Esophagus muscularis mucosa (tissue), 4 donors: ENCODE measurements around the gene BMPR1B. TPM values are rescaled to one million over a fixed set of nuclear protein-coding genes. Genes with fewer than 3 reads are reported as not detected.

ENCODE experiments used
- DNase-seq: peaks from one replicate; pipeline ENCODE4 v3.0.0-alpha.2; 2017; ENCODE audit errors: extremely low spot score
- H3K27ac ChIP-seq, 4 donors: fragments of 200-600 bp; sonication (generic); replicated peaks in 1 of 4; 1 replicate in 3 of 4; 2 replicates in 1 of 4; pipeline ENCODE4 v1.5.1; 2016 to 2019; ENCODE audit warnings: mild to moderate bottlenecking in 1 of 4
- H3K27me3 ChIP-seq, 4 donors: fragments of 200-600 bp; sonication (generic); one replicate each; pipeline versions ENCODE4 v1.5.1 to v1.6.0; 2016 to 2019
- H3K36me3 ChIP-seq, 4 donors: fragments of 200-600 bp; sonication (generic); one replicate each; pipeline ENCODE4 v1.5.1; 2016 to 2019
- H3K4me1 ChIP-seq, 4 donors: fragments of 200-600 bp; sonication (generic); one replicate each; pipeline ENCODE4 v1.5.1; 2016 to 2019
- H3K4me3 ChIP-seq, 4 donors: fragments of 200-600 bp; sonication (generic); 1 replicate in 2 of 4; 2 replicates in 2 of 4; pipeline ENCODE4 v1.5.1; 2016 to 2019; ENCODE audit warnings: mild to moderate bottlenecking in 4 of 4, moderate library complexity in 1 of 4
- H3K9me3 ChIP-seq, 4 donors: fragments of 200-600 bp; sonication (generic); 1 replicate in 3 of 4; 2 replicates in 1 of 4; pipeline ENCODE4 v1.5.1; 2016 to 2019
- CTCF ChIP-seq, 3 experiments: fragments of 200-600 bp in 2 of 3; fragments of 450-650 bp in 1 of 3; sonication (generic) in 2 of 3; IDR thresholded peaks; one replicate each; pipeline ENCODE4 v1.5.1; 2017 to 2019; ENCODE audit warnings: antibody characterized with exemption in 3 of 3, mild to moderate bottlenecking in 2 of 3, moderate library complexity in 1 of 3
- EP300 ChIP-seq: sonication (generic); formaldehyde crosslinking; IDR thresholded peaks from one replicate; pipeline ENCODE4 v1.6.1; 2017; ENCODE audit warnings: antibody characterized with exemption
- POLR2A ChIP-seq: fragments of 450-650 bp; IDR thresholded peaks from one replicate; pipeline ENCODE4 v1.6.1; 2017; ENCODE audit warnings: antibody characterized with exemption, moderate library complexity, mild to moderate bottlenecking, low read depth
- POLR2AphosphoS5 ChIP-seq, 2 donors: sonication (generic); formaldehyde crosslinking; IDR thresholded peaks; one replicate each; pipeline ENCODE4 v1.6.1; 2017; ENCODE audit warnings: antibody characterized with exemption in 2 of 2
- WGBS: methylation state at CpG from one replicate; pipeline ENCODE4 v1.1.5; 2018; 5-methylcytosine and 5-hydroxymethylcytosine counted together
- intact Hi-C: fragments of 100-400 bp; cut with DNase I; formaldehyde crosslinking; loops from one replicate; pipeline ENCODE4 v1.15.1; 2023
- total RNA-seq, 4 donors: library from RNA; depleted of rRNA; stranded (reverse); fragments of >200 nt; gene quantifications; one replicate each; pipeline versions ENCODE4 v1.1.0 to v1.2.1, GENCODE V29; 2016

The BMPR1B gene
- total RNA-seq, 4 donors from 2014 or later = 11.3 to 22.0 (median 17.6) TPM

GRCh38 chr4:95180531-95181242 lies 422.9 kb downstream of the BMPR1B start:
- H3K27me3 ChIP-seq = no peaks in the 10 kb centered on the region
- no peaks in the 10 kb centered on the region for H3K4me1 ChIP-seq
- intact Hi-C loops = no loop called here
- H3K4me3 ChIP-seq = no peak overlapping the region
- WGBS = 80% methylated on average over 9 of the region's 10 CpGs
- TF ChIP-seq CTCF (IDR thresholded peaks at IDR 0.05) = no peak
- TF ChIP-seq EP300 = no peak
- no peak for TF ChIP-seq POLR2AphosphoS5 (IDR thresholded peaks at IDR 0.05)
- no peak for TF ChIP-seq POLR2A
- peak; percentile 81 for DNase-seq
- no peaks in the 10 kb centered on the region for H3K9me3 ChIP-seq
- H3K27ac ChIP-seq = no peak overlapping the region
- peaks cover 0 to 19% (median 0%) of the 10 kb centered on the region in 4 donors for H3K36me3 ChIP-seq

GRCh38 chr4:95181243-95181995 lies 423.7 kb downstream of the BMPR1B start:
- H3K27me3 ChIP-seq = no peaks in the 10 kb centered on the region
- H3K4me3 ChIP-seq = no peak overlapping the region
- no peaks in the 10 kb centered on the region for H3K9me3 ChIP-seq
- H3K27ac ChIP-seq = no peak overlapping the region
- WGBS = 63% methylated on average over 17 of the region's 18 CpGs
- TF ChIP-seq POLR2AphosphoS5 (IDR thresholded peaks at IDR 0.05) = no peak
- no peak for TF ChIP-seq CTCF (IDR thresholded peaks at IDR 0.05)
- TF ChIP-seq POLR2A = no peak
- no peak for TF ChIP-seq EP300
- H3K36me3 ChIP-seq = peaks cover 0 to 19% (median 0%) of the 10 kb centered on the region in 4 donors
- intact Hi-C loops = no loop called here
- DNase-seq = peak; percentile 45
- H3K4me1 ChIP-seq = no peaks in the 10 kb centered on the region

GRCh38 chr4:95181996-95182306 lies 424.2 kb downstream of the BMPR1B start:
- TF ChIP-seq POLR2A = no peak
- TF ChIP-seq EP300 = no peak
- no peak for TF ChIP-seq POLR2AphosphoS5 (IDR thresholded peaks at IDR 0.05)
- no peak for TF ChIP-seq CTCF (IDR thresholded peaks at IDR 0.05)
- no peak overlapping the region for H3K4me3 ChIP-seq
- DNase-seq = no peak
- H3K9me3 ChIP-seq = no peaks in the 10 kb centered on the region
- H3K27me3 ChIP-seq = no peaks in the 10 kb centered on the region
- intact Hi-C loops = no loop called here
- WGBS = 35% methylated on average over 2 of the region's 2 CpGs
- H3K27ac ChIP-seq = no peak overlapping the region
- no peaks in the 10 kb centered on the region for H3K4me1 ChIP-seq
- H3K36me3 ChIP-seq = peaks cover 0 to 18% (median 0%) of the 10 kb centered on the region in 4 donors

GRCh38 chr4:95183656-95184408 lies 426.1 kb downstream of the BMPR1B start:
- 81% methylated on average over 5 of the region's 5 CpGs for WGBS
- Histone ChIP-seq H3K27me3 (no peaks in the 10 kb centered on the region), H3K4me1 (no peaks in the 10 kb centered on the region), H3K4me3 (no peak overlapping the region), H3K27ac (no peak overlapping the region), H3K9me3 (no peaks in the 10 kb centered on the region), H3K36me3 (peaks cover 0 to 9% (median 0%) of the 10 kb centered on the region in 4 donors)
- TF ChIP-seq POLR2AphosphoS5 (IDR thresholded peaks at IDR 0.05) = no peak
- no peak for TF ChIP-seq POLR2A
- TF ChIP-seq EP300 = no peak
- TF ChIP-seq CTCF (IDR thresholded peaks at IDR 0.05) = no peak
- intact Hi-C loops = no loop called here
- DNase-seq = no peak
